Measurements from ENCODE around the gene TMEM184C.

Gene TMEM184C
- 20.1 to 72.1 (median 54.0) reads per million in 3 experiments for total RNA-seq

GRCh38 chr4:147617173-147617840, at the start of gene TMEM184C:
Gene TMEM184C (plus strand): TSS chr4:147617397. CDS start chr4:147617957, 560 bp downstream.
- DNase-seq: peak; percentile 97

DNA sequence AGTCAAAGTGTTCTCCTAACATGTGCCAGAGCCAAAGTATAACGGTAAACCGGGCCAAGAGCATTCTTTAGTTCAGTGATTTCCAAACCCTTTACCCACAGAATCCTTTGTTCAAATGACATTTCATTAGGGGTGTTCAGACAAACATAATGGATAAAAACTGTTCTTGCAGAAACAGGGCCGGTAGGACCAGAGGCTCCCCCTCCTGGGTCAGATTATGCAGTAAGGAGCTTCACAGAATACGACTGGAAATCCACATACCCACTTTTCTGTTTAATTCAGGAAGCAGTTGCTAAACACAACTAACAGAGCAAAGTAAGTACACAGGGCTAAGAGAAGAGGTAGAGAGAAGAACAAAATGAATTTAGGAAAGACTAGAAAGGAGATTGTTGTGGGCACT, 46.6 kb upstream of the TMEM184C start:
- DNase-seq: no peak

- no peak for DNase-seq
Observed at GRCh38 chr4:147571036-147571770, 46.0 kb upstream of the TMEM184C start.

DNA sequence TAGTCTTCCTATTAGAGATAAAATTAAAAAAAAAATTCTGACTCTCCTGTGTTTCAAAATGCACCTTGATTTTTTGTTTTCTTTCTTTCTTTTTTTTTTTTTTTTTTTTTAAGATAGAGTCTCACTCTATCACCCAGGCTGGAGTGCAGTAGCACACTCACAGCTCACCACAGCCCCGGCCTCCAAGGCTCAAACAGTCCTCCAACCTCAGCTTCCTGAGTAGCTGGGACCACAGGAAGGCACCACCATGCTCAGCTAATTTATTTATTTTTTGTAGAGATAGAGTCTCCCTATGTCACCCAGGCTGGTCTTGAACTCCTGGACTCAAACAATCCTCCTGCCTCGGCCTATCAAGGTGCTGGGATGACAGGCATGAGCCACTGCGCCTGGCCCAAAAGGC, 41.1 kb upstream of the TMEM184C start:
- DNase-seq: no peak

GRCh38 chr4:147578051-147578476, 39.1 kb upstream of the TMEM184C start:
- no peak for DNase-seq

- no peak for DNase-seq
Observed at GRCh38 chr4:147578593-147578992, 38.6 kb upstream of the TMEM184C start.

GRCh38 chr4:147580396-147580795, 36.8 kb upstream of the TMEM184C start:
- no peak for DNase-seq

- no peak for DNase-seq
Observed at GRCh38 chr4:147581606-147582350, 35.4 kb upstream of the TMEM184C start.

DNA sequence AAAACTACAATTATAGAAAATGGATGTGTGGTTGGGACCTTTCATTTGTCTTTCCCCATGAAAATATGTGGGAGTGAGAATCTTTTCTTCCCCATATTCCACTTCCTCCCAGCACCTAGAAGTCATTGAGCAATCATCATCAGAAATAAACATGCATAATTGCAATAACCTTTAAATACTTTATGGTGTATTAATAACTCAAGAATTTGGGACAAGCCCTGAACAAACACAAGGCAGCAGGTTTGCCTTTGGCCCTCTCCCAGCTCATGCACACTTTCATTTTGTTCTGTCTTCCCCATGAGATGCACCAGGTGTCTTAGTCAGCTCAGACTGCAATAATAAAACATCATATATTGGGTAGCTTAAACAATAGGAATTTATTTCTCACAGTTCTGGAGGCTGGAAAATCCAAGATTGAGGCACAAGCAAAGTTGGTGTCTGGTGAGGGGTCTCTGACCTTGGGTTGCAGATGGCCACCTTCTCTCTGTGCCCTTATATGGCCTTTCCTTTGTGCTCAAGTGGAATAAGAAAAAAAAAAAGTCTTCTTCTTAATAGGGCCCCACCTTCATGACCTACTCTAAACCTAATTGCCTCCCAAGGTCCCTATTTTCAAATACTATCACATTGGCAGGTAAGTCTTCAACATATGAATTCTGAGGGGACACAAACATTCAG, 34.7 kb upstream of the TMEM184C start:
- DNase-seq: no peak

DNA sequence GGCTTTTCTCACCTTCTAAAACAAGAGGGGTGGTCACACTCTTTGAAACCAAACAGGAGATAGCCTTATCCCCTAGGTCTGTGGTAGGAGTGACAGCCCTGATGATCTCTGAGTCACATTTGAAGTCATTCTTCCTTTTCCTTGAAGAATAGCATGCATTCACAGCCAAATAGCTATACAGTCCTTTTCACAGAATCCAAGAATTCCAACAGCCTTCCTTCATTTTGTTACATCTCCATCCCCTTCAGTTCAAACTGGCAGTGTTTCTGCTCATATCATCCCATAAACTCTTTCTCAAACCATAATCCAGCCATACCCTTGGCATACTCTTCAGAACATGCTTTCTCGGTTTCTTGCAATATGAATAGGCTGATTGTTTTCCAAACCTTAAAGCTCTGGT, 33.3 kb upstream of the TMEM184C start:
- DNase-seq: no peak

DNA sequence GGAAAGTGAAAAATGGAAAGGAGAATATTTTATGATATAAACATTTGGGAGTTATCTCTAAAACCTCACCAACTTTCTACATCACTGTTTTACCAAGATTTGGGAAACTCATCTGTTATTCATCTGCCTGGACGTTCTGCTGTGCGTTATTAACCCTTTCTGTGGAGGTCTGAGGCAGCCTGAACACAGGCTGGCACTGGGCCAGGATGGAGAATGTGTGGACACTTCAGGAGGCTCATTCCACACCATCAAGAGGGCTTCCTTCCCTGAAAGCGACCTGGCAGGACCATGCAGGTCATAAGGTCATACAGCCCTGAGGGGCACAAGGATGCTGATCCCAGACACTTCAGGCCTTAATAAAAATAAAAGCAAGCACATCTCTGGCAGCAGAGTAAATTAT, 31.2 kb upstream of the TMEM184C start:
- DNase-seq: no peak

DNA sequence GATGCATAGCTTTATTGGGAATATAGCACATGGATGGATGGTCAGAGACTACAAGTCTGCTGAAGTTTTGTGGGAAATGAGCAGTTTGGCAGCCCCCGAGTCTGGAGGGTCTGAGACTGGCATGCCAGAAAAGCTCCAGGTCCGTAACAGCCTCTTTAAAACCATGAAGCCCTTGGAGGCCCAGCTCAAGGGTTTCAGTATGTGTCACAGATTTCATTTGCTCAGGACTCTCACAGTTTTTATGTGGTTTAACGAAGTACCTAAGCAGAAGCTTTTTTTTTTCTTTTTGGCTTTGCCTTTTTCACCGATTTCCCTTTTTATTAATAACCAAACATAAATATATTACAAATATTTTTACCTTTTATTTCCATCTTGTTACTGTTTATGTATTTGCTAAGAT, 30.6 kb upstream of the TMEM184C start:
- DNase-seq: no peak

- DNase-seq: no peak
Observed at GRCh38 chr4:147587041-147587440, 30.2 kb upstream of the TMEM184C start.

DNA sequence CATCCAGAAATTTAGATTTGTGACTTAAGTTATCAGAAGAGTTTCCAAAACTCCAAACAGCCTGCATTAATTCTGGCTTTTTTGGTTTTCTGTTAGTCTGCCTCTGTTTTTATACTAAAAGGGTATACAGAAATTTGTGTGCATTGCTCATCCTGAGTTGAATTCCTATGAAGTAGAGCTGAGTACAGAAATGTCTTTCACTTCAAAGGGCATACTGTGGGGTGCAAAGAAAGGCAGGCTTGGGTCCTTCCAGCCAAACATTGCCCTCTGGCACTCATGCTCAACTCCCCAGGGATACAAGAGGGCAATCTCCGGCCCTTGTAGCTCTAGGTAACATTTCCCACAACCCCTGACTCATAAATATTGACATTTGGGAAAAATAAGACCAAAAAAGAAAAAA, 27.6 kb upstream of the TMEM184C start:
- DNase-seq: no peak

GRCh38 chr4:147590249-147590920, 26.8 kb upstream of the TMEM184C start:
- no peak for DNase-seq

DNA sequence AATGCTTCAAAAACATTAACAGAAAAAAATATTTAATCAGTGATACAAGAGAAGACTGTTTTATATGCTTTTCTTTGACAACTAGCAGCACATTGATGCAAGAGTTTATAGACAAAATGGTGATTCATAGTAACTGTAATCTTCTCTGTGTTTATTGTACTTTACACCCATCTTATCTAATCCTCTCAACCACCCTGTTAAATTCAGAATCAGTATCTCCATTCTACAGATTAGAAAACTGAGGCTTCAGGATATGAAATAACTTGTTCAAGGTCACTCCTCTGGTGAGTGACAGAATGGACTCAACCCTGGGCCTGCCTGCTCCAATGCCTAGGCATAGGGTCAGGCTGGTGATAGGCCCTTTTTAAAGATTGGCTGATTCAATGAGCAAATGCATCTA, 26.1 kb upstream of the TMEM184C start:
- DNase-seq: no peak

DNA sequence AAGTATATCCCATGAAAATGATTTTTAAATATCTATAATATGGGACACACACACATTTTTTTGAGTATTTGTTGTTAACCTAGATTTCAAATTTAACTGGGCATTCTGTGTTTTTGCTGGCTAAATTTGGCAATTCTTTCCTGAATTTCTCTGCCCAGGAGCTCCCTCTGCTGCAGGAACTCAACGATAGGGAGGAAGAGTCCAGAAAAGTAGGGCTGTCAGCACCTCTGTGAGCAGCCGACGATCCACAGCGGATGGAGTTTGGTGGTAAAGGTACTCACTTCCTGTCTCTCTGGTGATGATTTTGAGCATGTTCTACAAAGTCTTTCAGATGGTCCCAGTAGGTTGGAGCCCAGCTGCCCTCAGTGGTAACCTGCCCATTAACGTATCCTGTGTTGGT, 23.1 kb upstream of the TMEM184C start:
- DNase-seq: no peak

GRCh38 chr4:147594578-147594977, 22.6 kb upstream of the TMEM184C start:
- DNase-seq: no peak

GRCh38 chr4:147596377-147596776, 20.8 kb upstream of the TMEM184C start:
- DNase-seq: no peak

GRCh38 chr4:147596981-147597380, 20.2 kb upstream of the TMEM184C start:
- DNase-seq: no peak

- no peak for DNase-seq
Observed at GRCh38 chr4:147597561-147597960, 19.6 kb upstream of the TMEM184C start.

DNA sequence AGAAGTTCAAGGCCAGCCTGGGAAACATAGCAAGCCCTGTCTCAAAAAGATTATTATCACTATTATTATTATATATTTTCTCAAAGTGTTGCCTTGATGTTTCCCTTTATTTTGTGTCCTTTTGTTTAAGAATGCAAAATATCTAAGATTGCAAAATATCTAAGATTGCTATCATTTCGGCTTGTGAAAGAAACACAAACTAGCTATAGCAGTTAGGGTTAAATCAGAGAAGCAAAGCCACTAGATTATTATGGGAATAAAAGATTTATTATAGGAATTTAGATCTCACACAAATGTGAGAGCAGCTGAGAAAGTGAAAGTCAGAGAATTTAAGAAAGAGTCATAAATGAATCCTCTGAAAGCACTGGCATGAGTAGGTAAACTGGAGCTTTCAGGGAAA, 18.0 kb upstream of the TMEM184C start:
- no peak for DNase-seq

DNA sequence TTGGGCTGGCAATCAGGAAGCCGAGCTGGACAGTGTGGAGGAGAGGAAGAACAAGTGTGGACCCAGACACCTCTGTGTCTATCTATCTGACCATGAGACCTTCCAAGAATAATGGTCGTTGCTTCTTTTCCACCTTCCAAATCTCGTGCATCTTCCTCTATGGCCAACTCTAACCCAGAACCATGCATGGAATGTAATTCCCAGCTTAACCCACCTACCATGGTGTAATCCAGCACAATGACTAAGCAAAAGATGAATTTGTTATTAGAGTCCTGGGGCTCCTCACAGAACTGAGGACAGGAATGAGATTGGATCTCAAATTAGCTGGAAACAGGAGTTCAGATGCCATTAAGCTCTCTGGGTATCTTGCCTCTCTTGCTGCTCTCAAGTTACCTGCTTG, 17.4 kb upstream of the TMEM184C start:
- DNase-seq: no peak
